Tibial artery (tissue), 4 donors: ENCODE data around the gene PPP1R27.

ENCODE experiments used
- DNase-seq, 2 donors: peaks; one replicate each; pipeline ENCODE4 v3.0.0-alpha.2; 2019
- H3K27ac ChIP-seq, 2 donors: fragments of 200-600 bp; sonication (generic) in 1 of 2; 1 replicate in 1 of 2; 2 replicates in 1 of 2; pipeline ENCODE4 v1.5.1; 2018 to 2019; ENCODE audit warnings: mild to moderate bottlenecking in 1 of 2
- H3K27me3 ChIP-seq, 2 donors: fragments of 200-600 bp; sonication (generic) in 1 of 2; one replicate each; pipeline versions ENCODE4 v1.5.1 to v1.6.0; 2016 to 2019
- H3K36me3 ChIP-seq, 3 donors: fragments of 200-600 bp; sonication (generic) in 2 of 3; one replicate each; pipeline ENCODE4 v1.5.1; 2016 to 2019; ENCODE audit warnings: mild to moderate bottlenecking in 2 of 3
- H3K4me1 ChIP-seq, 4 donors: fragments of 200-600 bp; sonication (generic) in 2 of 4; 1 replicate in 3 of 4; 2 replicates in 1 of 4; pipeline ENCODE4 v1.5.1; 2016 to 2019
- H3K4me3 ChIP-seq, 2 donors: fragments of 200-600 bp; sonication (generic) in 1 of 2; 1 replicate in 1 of 2; 2 replicates in 1 of 2; pipeline ENCODE4 v1.5.1; 2018 to 2019; ENCODE audit warnings: mild to moderate bottlenecking in 2 of 2
- H3K9me3 ChIP-seq, 3 donors: fragments of 200-600 bp; sonication (generic) in 1 of 3; one replicate each; pipeline ENCODE4 v1.5.1; 2016 to 2019
- CTCF ChIP-seq, 2 experiments: fragments of 200-600 bp in 1 of 2; fragments of 450-650 bp in 1 of 2; IDR thresholded peaks; one replicate each; pipeline ENCODE4 v1.5.1; 2017 to 2019; ENCODE audit warnings: antibody characterized with exemption in 2 of 2, mild to moderate bottlenecking in 1 of 2, moderate library complexity in 1 of 2
- intact Hi-C: fragments of 100-400 bp; cut with DNase I; formaldehyde crosslinking; loops from one replicate; pipeline ENCODE4 v1.15.0; 2023; ENCODE audit warnings: low total_unique reads

The PPP1R27 gene

GRCh38 chr17:81845361-81845760 lies 10.5 kb upstream of the PPP1R27 start:
- intact Hi-C loops = no loop called here
- no peak for DNase-seq
- Histone ChIP-seq H3K9me3 (no peaks in the 10 kb centered on the region), H3K36me3 (peaks cover 56 to 77% (median 69%) of the 10 kb centered on the region in 3 donors), H3K27ac (no peak overlapping the region), H3K4me3 (no peak overlapping the region), H3K27me3 (no peaks in the 10 kb centered on the region), H3K4me1 (peaks cover 0 to 15% (median 0%) of the 10 kb centered on the region in 4 donors)
- TF ChIP-seq CTCF (IDR thresholded peaks at IDR 0.05) = no peak

- Histone ChIP-seq H3K4me1 (peaks cover 0 to 15% (median 0%) of the 10 kb centered on the region in 4 donors), H3K27me3 (no peaks in the 10 kb centered on the region), H3K36me3 (peaks cover 51 to 73% (median 64%) of the 10 kb centered on the region in 3 donors), H3K27ac (no peak overlapping the region), H3K4me3 (no peak overlapping the region), H3K9me3 (no peaks in the 10 kb centered on the region)
- TF ChIP-seq CTCF (IDR thresholded peaks at IDR 0.05) = no peak
- intact Hi-C loops = no loop called here
- DNase-seq = no peak
These were observed 10.0 kb upstream of the PPP1R27 start for GRCh38 chr17:81844887-81845286.

- Histone ChIP-seq H3K9me3 (no peaks in the 10 kb centered on the region), H3K27me3 (no peaks in the 10 kb centered on the region), H3K27ac (no peak overlapping the region), H3K4me3 (no peak overlapping the region), H3K36me3 (peaks cover 48 to 68% (median 62%) of the 10 kb centered on the region in 3 donors), H3K4me1 (peaks cover 0 to 15% (median 0%) of the 10 kb centered on the region in 4 donors)
- intact Hi-C loops = no loop called here
- TF ChIP-seq CTCF (IDR thresholded peaks at IDR 0.05) = no peak
- no peak for DNase-seq
These were observed 9.5 kb upstream of the PPP1R27 start for GRCh38 chr17:81844327-81844851.

GRCh38 chr17:81843713-81844326 lies 9.0 kb upstream of the PPP1R27 start:
- no peak overlapping the region for H3K4me3 ChIP-seq
- H3K4me1 ChIP-seq = peaks cover 0 to 15% (median 0%) of the 10 kb centered on the region in 4 donors
- no peak for TF ChIP-seq CTCF (IDR thresholded peaks at IDR 0.05)
- no peak overlapping the region for H3K27ac ChIP-seq
- H3K9me3 ChIP-seq = no peaks in the 10 kb centered on the region
- intact Hi-C loops = no loop called here
- H3K27me3 ChIP-seq = no peaks in the 10 kb centered on the region
- DNase-seq = no peak
- peaks cover 48 to 62% (median 57%) of the 10 kb centered on the region in 3 donors for H3K36me3 ChIP-seq

- peaks cover 48 to 55% (median 54%) of the 10 kb centered on the region in 3 donors for H3K36me3 ChIP-seq
- no peaks in the 10 kb centered on the region for H3K27me3 ChIP-seq
- no peak for TF ChIP-seq CTCF (IDR thresholded peaks at IDR 0.05)
- no peaks in the 10 kb centered on the region for H3K9me3 ChIP-seq
- H3K4me1 ChIP-seq = peaks cover 0 to 15% (median 0%) of the 10 kb centered on the region in 4 donors
- no peak overlapping the region for H3K27ac ChIP-seq
- no peak overlapping the region for H3K4me3 ChIP-seq
- intact Hi-C loops = no loop called here
- DNase-seq = no peak
These were observed 8.1 kb upstream of the PPP1R27 start for GRCh38 chr17:81842725-81843504.
